ENCODE measurements around the gene PIWIL4. TPM values are rescaled to one million over a fixed set of nuclear protein-coding genes. Genes with fewer than 3 reads are reported as not detected.
A peak's percentile ranks its signal among the peaks of the same experiment; 100 is the strongest.

PIWIL4 gene
- total RNA-seq, 2 donors from 2014 or later = 6.3 to 6.7 TPM

GRCh38 chr11:94630221-94630620 lies 63.1 kb downstream of the PIWIL4 start:
- intact Hi-C loops (cut with DNase I) = no loop called here
- DNase-seq = no peak
- H3K9me3 ChIP-seq = no peaks in the 10 kb centered on the region
- TF ChIP-seq, protein P1, sequence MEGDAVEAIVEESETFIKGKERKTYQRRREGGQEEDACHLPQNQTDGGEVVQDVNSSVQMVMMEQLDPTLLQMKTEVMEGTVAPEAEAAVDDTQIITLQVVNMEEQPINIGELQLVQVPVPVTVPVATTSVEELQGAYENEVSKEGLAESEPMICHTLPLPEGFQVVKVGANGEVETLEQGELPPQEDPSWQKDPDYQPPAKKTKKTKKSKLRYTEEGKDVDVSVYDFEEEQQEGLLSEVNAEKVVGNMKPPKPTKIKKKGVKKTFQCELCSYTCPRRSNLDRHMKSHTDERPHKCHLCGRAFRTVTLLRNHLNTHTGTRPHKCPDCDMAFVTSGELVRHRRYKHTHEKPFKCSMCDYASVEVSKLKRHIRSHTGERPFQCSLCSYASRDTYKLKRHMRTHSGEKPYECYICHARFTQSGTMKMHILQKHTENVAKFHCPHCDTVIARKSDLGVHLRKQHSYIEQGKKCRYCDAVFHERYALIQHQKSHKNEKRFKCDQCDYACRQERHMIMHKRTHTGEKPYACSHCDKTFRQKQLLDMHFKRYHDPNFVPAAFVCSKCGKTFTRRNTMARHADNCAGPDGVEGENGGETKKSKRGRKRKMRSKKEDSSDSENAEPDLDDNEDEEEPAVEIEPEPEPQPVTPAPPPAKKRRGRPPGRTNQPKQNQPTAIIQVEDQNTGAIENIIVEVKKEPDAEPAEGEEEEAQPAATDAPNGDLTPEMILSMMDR (IDR thresholded peaks at IDR 0.05) = no peak
- H3K4me3 ChIP-seq = no peak overlapping the region
- no peak overlapping the region for H3K27ac ChIP-seq
- H3K27me3 ChIP-seq = no peaks in the 10 kb centered on the region
- H3K4me1 ChIP-seq = no peaks in the 10 kb centered on the region
- H3K9ac ChIP-seq (ENCODE audit: low read depth in 2 of 2, low read length in 2 of 2) = no peak overlapping the region
- H3K36me3 ChIP-seq = no peaks in the 10 kb centered on the region

GRCh38 chr11:94632356-94632755 lies 65.2 kb downstream of the PIWIL4 start:
- TF ChIP-seq, protein P1 (IDR thresholded peaks at IDR 0.05) = no peak
- H3K36me3 ChIP-seq = no peaks in the 10 kb centered on the region
- intact Hi-C loops (cut with DNase I) = no loop called here

GRCh38 chr11:94635072-94635471 lies 67.9 kb downstream of the PIWIL4 start:
- H3K4me1 ChIP-seq = no peaks in the 10 kb centered on the region
- H3K4me3 ChIP-seq = no peak overlapping the region
- TF ChIP-seq, protein P1 (IDR thresholded peaks at IDR 0.05) = no peak
- no peak for DNase-seq
- intact Hi-C loops (cut with DNase I) = no loop called here
- no peaks in the 10 kb centered on the region for H3K36me3 ChIP-seq
- no peaks in the 10 kb centered on the region for H3K27me3 ChIP-seq
- no peak overlapping the region for H3K9ac ChIP-seq (ENCODE audit: low read depth in 2 of 2, low read length in 2 of 2)
- no peak overlapping the region for H3K27ac ChIP-seq
- H3K9me3 ChIP-seq = no peaks in the 10 kb centered on the region

More at GRCh38 chr11:94632356-94632755, 65.2 kb downstream of the PIWIL4 start:
- no peak overlapping the region for H3K27ac ChIP-seq
- H3K9me3 ChIP-seq = no peaks in the 10 kb centered on the region
- H3K4me3 ChIP-seq = no peak overlapping the region
- no peak overlapping the region for H3K9ac ChIP-seq (ENCODE audit: low read depth in 2 of 2, low read length in 2 of 2)
- H3K4me1 ChIP-seq = no peaks in the 10 kb centered on the region
- H3K27me3 ChIP-seq = no peaks in the 10 kb centered on the region
- no peak for DNase-seq

DNA sequence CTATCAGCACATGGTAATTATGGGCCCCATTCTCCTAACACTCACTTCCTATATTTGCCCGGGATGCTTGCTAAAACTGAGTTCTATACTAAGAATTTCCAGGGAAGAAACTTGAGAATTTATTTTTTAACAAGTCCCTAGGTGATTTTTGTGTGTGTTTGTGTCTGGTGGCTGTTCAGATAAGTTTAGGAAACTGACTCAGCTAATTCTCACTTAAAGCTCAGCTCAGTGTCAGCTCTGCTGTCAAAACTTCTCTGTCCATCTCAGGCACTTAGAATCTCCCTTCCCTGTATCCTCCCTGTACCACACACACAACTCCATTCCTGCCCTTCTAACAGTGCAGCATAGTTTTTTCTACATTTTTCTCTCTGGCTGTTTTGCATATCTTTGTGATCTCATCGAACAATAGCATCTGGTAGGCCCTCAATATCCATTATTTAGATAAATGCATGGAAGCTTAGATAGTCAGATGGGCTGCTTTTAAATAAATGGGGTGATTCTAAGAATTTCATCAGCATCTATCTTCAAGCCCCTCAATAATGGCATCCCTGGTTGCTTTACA lies 69.3 kb downstream of the PIWIL4 start:
- H3K9me3 ChIP-seq = no peaks in the 10 kb centered on the region
- no peaks in the 10 kb centered on the region for H3K36me3 ChIP-seq
- H3K27ac ChIP-seq = no peak overlapping the region
- H3K27me3 ChIP-seq = no peaks in the 10 kb centered on the region
- no peak for DNase-seq
- H3K9ac ChIP-seq (ENCODE audit: low read depth in 2 of 2, low read length in 2 of 2) = no peak overlapping the region
- H3K4me1 ChIP-seq = no peaks in the 10 kb centered on the region
- intact Hi-C loops (cut with DNase I) = no loop called here
- H3K4me3 ChIP-seq = no peak overlapping the region
- TF ChIP-seq, protein P1 (IDR thresholded peaks at IDR 0.05) = no peak

GRCh38 chr11:94638301-94638901 lies 71.2 kb downstream of the PIWIL4 start:
- H3K27me3 ChIP-seq = no peaks in the 10 kb centered on the region
- no peak overlapping the region for H3K4me3 ChIP-seq
- H3K9ac ChIP-seq (ENCODE audit: low read depth in 2 of 2, low read length in 2 of 2) = no peak overlapping the region
- DNase-seq = no peak
- intact Hi-C loops (cut with DNase I) = no loop called here
- H3K27ac ChIP-seq = peak overlapping the region; percentile 39
- no peaks in the 10 kb centered on the region for H3K36me3 ChIP-seq
- no peaks in the 10 kb centered on the region for H3K9me3 ChIP-seq
- H3K4me1 ChIP-seq = no peaks in the 10 kb centered on the region
- TF ChIP-seq, protein P1 (IDR thresholded peaks at IDR 0.05) = no peak

All from colonic mucosa (tissue), 4 donors.